Hepatocyte (in vitro differentiated cells): ENCODE measurements around the gene CBX4. TPM values are rescaled to one million over a fixed set of nuclear protein-coding genes. Genes with fewer than 3 reads are reported as not detected.

Experiments
- DNase-seq: peaks from one replicate; pipeline ENCODE4 v3.0.0-alpha.2; 2016; ENCODE audit warnings: low spot score
- H2AFZ ChIP-seq: fragments of 200-600 bp; sonication (generic); 2 replicates; pipeline ENCODE4 v1.6.0; 2016; ENCODE audit warnings: antibody characterized with exemption, mild to moderate bottlenecking
- H3K27ac ChIP-seq: fragments of 200-600 bp; sonication (generic); 2 replicates; pipeline ENCODE4 v1.5.1; 2016; ENCODE audit warnings: mild to moderate bottlenecking
- H3K27me3 ChIP-seq: fragments of 200-600 bp; sonication (generic); 2 replicates; pipeline ENCODE4 v1.6.1; 2016
- H3K36me3 ChIP-seq: fragments of 200-600 bp; sonication (generic); replicated peaks from 2 replicates; pipeline ENCODE4 v1.5.1; 2016; ENCODE audit warnings: low read depth; ENCODE audit not compliant: insufficient read depth
- H3K4me1 ChIP-seq: fragments of 200-600 bp; sonication (generic); 2 replicates; pipeline ENCODE4 v1.5.1; 2016; ENCODE audit warnings: mild to moderate bottlenecking, moderate library complexity; ENCODE audit not compliant: insufficient read depth
- H3K4me2 ChIP-seq: fragments of 200-600 bp; sonication (generic); 2 replicates; pipeline ENCODE4 v1.6.0; 2016
- H3K4me3 ChIP-seq: fragments of 200-600 bp; sonication (generic); 2 replicates; pipeline ENCODE4 v1.5.1; 2016; ENCODE audit warnings: mild to moderate bottlenecking
- H3K79me2 ChIP-seq: fragments of 200-600 bp; sonication (generic); 2 replicates; pipeline ENCODE4 v1.6.0; 2017; ENCODE audit warnings: mild to moderate bottlenecking
- H3K9me2 ChIP-seq: fragments of 200-600 bp; sonication (generic); replicated peaks from 2 replicates; pipeline ENCODE4 v1.6.0; 2017; ENCODE audit warnings: mild to moderate bottlenecking; ENCODE audit not compliant: insufficient read depth
- H3K9me3 ChIP-seq: fragments of 200-600 bp; sonication (generic); 2 replicates; pipeline ENCODE4 v1.5.1; 2016; ENCODE audit warnings: low read depth, mild to moderate bottlenecking
- H4K20me1 ChIP-seq: fragments of 200-600 bp; sonication (generic); 2 replicates; pipeline ENCODE4 v1.6.0; 2016; ENCODE audit warnings: mild to moderate bottlenecking; ENCODE audit not compliant: insufficient read depth, poor library complexity, severe bottlenecking
- CTCF ChIP-seq: fragments of 200-600 bp; sonication (generic); IDR thresholded peaks from 2 replicates; pipeline ENCODE4 v1.5.1; 2016; ENCODE audit warnings: antibody characterized with exemption, mild to moderate bottlenecking; ENCODE audit not compliant: poor library complexity
- EZH2 ChIP-seq: fragments of 200-600 bp; sonication (generic); IDR thresholded peaks from 2 replicates; pipeline ENCODE4 v1.6.1; 2016; ENCODE audit warnings: antibody characterized with exemption, mild to moderate bottlenecking, borderline replicate concordance
- EZH2phosphoT487 ChIP-seq: fragments of 200-600 bp; sonication (generic); IDR thresholded peaks from one replicate; pipeline ENCODE4 v1.6.1; 2018; ENCODE audit warnings: antibody characterized with exemption, mild to moderate bottlenecking, low read depth, moderate library complexity; ENCODE audit not compliant: unreplicated experiment, severe bottlenecking
- WGBS: methylation state at CpG from one replicate; pipeline ENCODE4 v1.1.6; 2016; ENCODE audit warnings: low lambda C conversion rate; ENCODE audit errors: missing lambda C conversion rate; 5-methylcytosine and 5-hydroxymethylcytosine counted together
- polyA plus RNA-seq: library from polyadenylated mRNA; unstranded; fragments of >200 nt; fragmentation: Nextera tagmentation; extraction: Ambion mirVana; gene quantifications from 2 replicates; pipeline ENCODE4 v1.2.1, GENCODE V29; 2016
- total RNA-seq: library from RNA; depleted of rRNA; stranded (reverse); fragments of >200 nt; gene quantifications from 2 replicates; pipeline ENCODE4 v1.2.3, GENCODE V29; 2014

CBX4 gene
- total and polyA plus RNA-seq, 2 experiments from 2014 or later: 56.1 to 86.7 TPM

GRCh38 chr17:79843816-79844800, 4.9 kb upstream of the CBX4 start:
- no peaks in the 10 kb centered on the region for H3K36me3 ChIP-seq
- no peaks in the 10 kb centered on the region for H3K9me2 ChIP-seq
- TF ChIP-seq EZH2 (no peak), CTCF (no peak), EZH2phosphoT487 (no peak)
- H3K4me3 ChIP-seq: peak overlapping the region; percentile 75
- H3K4me2 ChIP-seq: peak overlapping the region; percentile 100
- H2AFZ ChIP-seq: peak overlapping the region; percentile 88
- WGBS: 4% methylated on average over 58 of the region's 89 CpGs
- no peaks in the 10 kb centered on the region for H3K79me2 ChIP-seq
- H3K9me3 ChIP-seq: no peaks in the 10 kb centered on the region
- peak; percentile 89 for DNase-seq
- no peaks in the 10 kb centered on the region for H4K20me1 ChIP-seq
- H3K4me1 ChIP-seq: peaks cover 63% of the 10 kb centered on the region
- peak overlapping the region; percentile 95 for H3K27ac ChIP-seq
- H3K27me3 ChIP-seq: peaks cover 37% of the 10 kb centered on the region

GRCh38 chr17:79843474-79843815, 4.2 kb upstream of the CBX4 start:
- Histone ChIP-seq H3K9me2 (no peaks in the 10 kb centered on the region), H3K9me3 (no peaks in the 10 kb centered on the region), H4K20me1 (peaks cover 2% of the 10 kb centered on the region), H3K79me2 (peaks cover 2% of the 10 kb centered on the region), H3K4me2 (peak overlapping the region; percentile 100), H2AFZ (peak overlapping the region; percentile 88), H3K4me3 (peak overlapping the region; percentile 75), H3K27ac (peak overlapping the region; percentile 95), H3K36me3 (no peaks in the 10 kb centered on the region), H3K4me1 (peaks cover 63% of the 10 kb centered on the region), H3K27me3 (peaks cover 37% of the 10 kb centered on the region)
- TF ChIP-seq EZH2 (peak; percentile 29), EZH2phosphoT487 (no peak)
- DNase-seq: peak; percentile 51
- 9% methylated on average over 12 of the region's 39 CpGs for WGBS

GRCh38 chr17:79842656-79843473, 3.6 kb upstream of the CBX4 start:
- Histone ChIP-seq H3K4me3 (peak overlapping the region; percentile 75), H4K20me1 (peaks cover 8% of the 10 kb centered on the region), H3K9me2 (no peaks in the 10 kb centered on the region), H2AFZ (peak overlapping the region; percentile 88), H3K27me3 (peaks cover 37% of the 10 kb centered on the region), H3K79me2 (peaks cover 8% of the 10 kb centered on the region), H3K36me3 (no peaks in the 10 kb centered on the region), H3K27ac (peak overlapping the region; percentile 95), H3K4me2 (peak overlapping the region; percentile 100), H3K4me1 (peaks cover 63% of the 10 kb centered on the region), H3K9me3 (no peaks in the 10 kb centered on the region)
- DNase-seq: peak; percentile 60
- no peak for TF ChIP-seq EZH2phosphoT487
- no peak for TF ChIP-seq CTCF
- no peak for TF ChIP-seq EZH2
- WGBS: 6% methylated on average over 59 of the region's 66 CpGs
